HepG2 (cell line): ENCODE measurements around the gene MYO3B. TPM values are rescaled to one million over a fixed set of nuclear protein-coding genes. Genes with fewer than 3 reads are reported as not detected.

ENCODE experiments used
- ATAC-seq: fragments of 200-7000 bp; cut with Tn5 transposase; 3 replicates; pipeline ENCODE4 v1.9.1; 2020; ENCODE audit warnings: mild to moderate bottlenecking, moderate library complexity
- BruUV-seq: library from RNA; stranded (reverse); fragments of 400-500 nt; replicated peaks from 2 replicates; lab custom pipeline; 2021; lab: Mats Ljungman, UMichigan
- CTCF ChIA-PET: fragments of 300-600 bp; formaldehyde crosslinking; extraction: SDS; loops from one replicate; lab custom pipeline; 2021; ENCODE audit warnings: low total read pairs, inconsistent platforms, low intra/inter-chr PET ratio; lab: Yijun Ruan, JAX
- POLR2A ChIA-PET: fragments of 350-600 bp; sonication (Branson Sonifier 250); formaldehyde crosslinking; loops from one replicate; lab custom pipeline; 2020; ENCODE audit warnings: antibody characterized with exemption, inconsistent platforms; lab: Yijun Ruan, JAX
- DNase-seq: peaks from one replicate; pipeline ENCODE4 v3.0.0-alpha.2; 2015; ENCODE audit warnings: low spot score
- FAIRE-seq: peaks from 3 replicates; lab custom pipeline; 2011; peaks lifted over from hg19 to GRCh38; lab: Jason Lieb, UNC
- H2AFZ ChIP-seq: one replicate; pipeline ENCODE4 v1.6.1; 2011; ENCODE audit warnings: low read length, inconsistent platforms
- H3K27ac ChIP-seq: fragments of 300-600 bp; 3 replicates; pipeline ENCODE4 v1.8.0; 2011; ENCODE audit warnings: mixed run types, mild to moderate bottlenecking, mixed read lengths, low read length, inconsistent platforms; ENCODE audit not compliant: insufficient read depth; ENCODE audit errors: extremely low read length
- H3K27me3 ChIP-seq, 2 experiments: fragments of 200-600 bp in 1 of 2; 2 replicates in 1 of 2; 3 replicates in 1 of 2; pipeline versions ENCODE4 v1.6.0 to v1.8.0; 2011; ENCODE audit warnings: low read length in 2 of 2, mild to moderate bottlenecking in 2 of 2, moderate library complexity in 2 of 2, inconsistent platforms in 1 of 2; ENCODE audit not compliant: insufficient read depth in 2 of 2, control insufficient read depth in 1 of 2
- H3K36me3 ChIP-seq, 2 experiments: fragments of 200-600 bp in 1 of 2; replicated peaks in 1 of 2; 2 replicates in 1 of 2; 3 replicates in 1 of 2; pipeline versions ENCODE4 v1.5.1 to v1.8.0; 2011; ENCODE audit warnings: low read length in 2 of 2, inconsistent platforms in 1 of 2; ENCODE audit not compliant: insufficient read depth in 2 of 2, control insufficient read depth in 1 of 2
- H3K4me1 ChIP-seq: 2 replicates; pipeline ENCODE4 v1.5.1; 2012; ENCODE audit warnings: low read length, inconsistent platforms; ENCODE audit not compliant: insufficient read depth
- H3K4me2 ChIP-seq: 2 replicates; pipeline ENCODE4 v1.6.0; 2011; ENCODE audit warnings: low read depth, low read length, inconsistent platforms
- H3K4me3 ChIP-seq, 3 experiments: fragments of 200-600 bp in 1 of 3; sonication (generic), shearing (Covaris generic) in 1 of 3; replicated peaks in 1 of 3; 2 replicates each; pipeline ENCODE4 v1.5.1; 2011 to 2016; ENCODE audit warnings: low read length in 3 of 3, inconsistent platforms in 2 of 3, low read depth in 2 of 3, mild to moderate bottlenecking in 2 of 3, control low read depth in 1 of 3, mixed read lengths in 1 of 3; ENCODE audit not compliant: insufficient read depth in 1 of 3
- H3K79me2 ChIP-seq: one replicate; pipeline ENCODE4 v1.6.1; 2011; ENCODE audit warnings: low read length, inconsistent platforms; ENCODE audit not compliant: insufficient read depth
- H3K9ac ChIP-seq: 2 replicates; pipeline ENCODE4 v1.6.0; 2011; ENCODE audit warnings: mild to moderate bottlenecking, low read depth, low read length, inconsistent platforms; ENCODE audit not compliant: insufficient read depth
- H3K9me3 ChIP-seq: 2 replicates; pipeline ENCODE4 v1.5.1; 2012; ENCODE audit warnings: mild to moderate bottlenecking, low read length
- H4K20me1 ChIP-seq: 2 replicates; pipeline ENCODE4 v1.6.0; 2011; ENCODE audit warnings: inconsistent platforms, mild to moderate bottlenecking, low read length, moderate library complexity; ENCODE audit not compliant: insufficient read depth
- GATAD2A ChIP-seq: IDR thresholded peaks from 2 replicates; pipeline ENCODE4 v1.6.1; 2016
- HNF4A ChIP-seq: sonication (generic); formaldehyde crosslinking; IDR thresholded peaks from 2 replicates; pipeline ENCODE4 v1.4.0; 2020; ENCODE audit warnings: missing genetic modification reagents
- ISX ChIP-seq: sonication (generic); formaldehyde crosslinking; conservative IDR thresholded peaks from 2 replicates; pipeline ENCODE4 v1.5.0; 2020; ENCODE audit warnings: missing genetic modification reagents
- KAT7 ChIP-seq: IDR thresholded peaks from 2 replicates; pipeline ENCODE4 v1.6.1; 2018; ENCODE audit warnings: borderline replicate concordance, missing compliant biosample characterization
- MAFG ChIP-seq: sonication (generic); formaldehyde crosslinking; IDR thresholded peaks from 2 replicates; pipeline ENCODE4 v1.5.1; 2020; ENCODE audit warnings: mild to moderate bottlenecking, missing genetic modification reagents
- SRF ChIP-seq: IDR thresholded peaks from 2 replicates; pipeline ENCODE4 v1.6.1; 2011; ENCODE audit warnings: mild to moderate bottlenecking, low read depth, low read length, moderate library complexity
- ZNF232 ChIP-seq: sonication (generic); formaldehyde crosslinking; IDR thresholded peaks from 2 replicates; pipeline ENCODE4 v1.4.0; 2020; ENCODE audit warnings: missing genetic modification reagents, borderline replicate concordance
- ZNF34 ChIP-seq: sonication (generic); formaldehyde crosslinking; IDR thresholded peaks from 2 replicates; pipeline ENCODE4 v1.4.0; 2020; ENCODE audit warnings: mild to moderate bottlenecking, missing genetic modification reagents, borderline replicate concordance
- ZNF567 ChIP-seq: sonication (generic); formaldehyde crosslinking; IDR thresholded peaks from 2 replicates; pipeline ENCODE4 v1.8.1; 2023; ENCODE audit warnings: mild to moderate bottlenecking, missing genetic modification reagents, borderline replicate concordance
- ZNF615 ChIP-seq: sonication (generic); formaldehyde crosslinking; IDR thresholded peaks from 2 replicates; pipeline ENCODE4 v1.5.0; 2020; ENCODE audit warnings: mild to moderate bottlenecking, missing genetic modification reagents, borderline replicate concordance
- ZNF720 ChIP-seq: sonication (generic); formaldehyde crosslinking; IDR thresholded peaks from 2 replicates; pipeline ENCODE4 v1.4.0; 2020; ENCODE audit warnings: missing genetic modification reagents
- ZNF737 ChIP-seq: sonication (generic); formaldehyde crosslinking; IDR thresholded peaks from 2 replicates; pipeline ENCODE4 v1.5.0; 2020; ENCODE audit warnings: missing genetic modification reagents, mild to moderate bottlenecking, borderline replicate concordance
- WGBS: methylation state at CpG from one replicate; pipeline ENCODE4 v1.1.6; 2017; ENCODE audit warnings: low lambda C conversion rate; 5-methylcytosine and 5-hydroxymethylcytosine counted together
- in situ Hi-C: cut with HindIII; loops from 2 replicates; pipeline ENCODE4 v1.10.0; 2017; ENCODE audit warnings: low pct_unique_long_range_greater_than_20kb; ENCODE audit not compliant: extremely low pct_ligation_motif_present
- intact Hi-C: fragments of 100-400 bp; cut with micrococcal nuclease; formaldehyde crosslinking; loops from one replicate; pipeline ENCODE4 v1.10.0; 2022; ENCODE audit not compliant: unreplicated experiment
- polyA plus RNA-seq, 8 experiments: library from polyadenylated mRNA; depleted of rRNA in 3 of 8; stranded (reverse) in 7 of 8; unstranded in 1 of 8; fragments of >200 nt; fragmentation: Illumina TruSeq in 4 of 8; extraction: Trizol in 4 of 8; gene quantifications; 2 replicates each; pipeline versions ENCODE4 v1.2.1 to v1.2.3, GENCODE V29; 2011 to 2016; ENCODE audit warnings: low read depth in 4 of 8, missing spikeins in 1 of 8, mixed read lengths in 1 of 8; ENCODE audit not compliant: insufficient read depth in 1 of 8
- total RNA-seq, 5 experiments: library from RNA; depleted of rRNA; stranded (reverse); fragments of >200 nt; fragmentation: Illumina TruSeq; extraction: Trizol; gene quantifications; 2 replicates each; pipeline ENCODE4 v1.2.3, GENCODE V29; 2016; ENCODE audit warnings: low read depth in 1 of 5
- TF ChIP-seq, protein P1 (sequence below): sonication (generic); formaldehyde crosslinking; IDR thresholded peaks from 2 replicates; pipeline ENCODE4 v1.5.1; 2020; ENCODE audit warnings: mild to moderate bottlenecking, missing genetic modification reagents
- TF ChIP-seq, protein P2 (sequence below): sonication (generic); formaldehyde crosslinking; IDR thresholded peaks from 2 replicates; pipeline ENCODE4 v1.8.0; 2022; ENCODE audit warnings: mild to moderate bottlenecking, missing genetic modification reagents; ENCODE audit not compliant: insufficient replicate concordance
- TF ChIP-seq, protein P3 (sequence below): sonication (generic); formaldehyde crosslinking; conservative IDR thresholded peaks from 2 replicates; pipeline ENCODE4 v1.8.0; 2022; ENCODE audit warnings: missing genetic modification reagents

Gene MYO3B
- total and polyA plus RNA-seq, 2 of the 13 experiments (the other 11 are each of a cell fraction or from before 2014, with no cell fraction given): 0.01 TPM; not detected in 1

DNA sequence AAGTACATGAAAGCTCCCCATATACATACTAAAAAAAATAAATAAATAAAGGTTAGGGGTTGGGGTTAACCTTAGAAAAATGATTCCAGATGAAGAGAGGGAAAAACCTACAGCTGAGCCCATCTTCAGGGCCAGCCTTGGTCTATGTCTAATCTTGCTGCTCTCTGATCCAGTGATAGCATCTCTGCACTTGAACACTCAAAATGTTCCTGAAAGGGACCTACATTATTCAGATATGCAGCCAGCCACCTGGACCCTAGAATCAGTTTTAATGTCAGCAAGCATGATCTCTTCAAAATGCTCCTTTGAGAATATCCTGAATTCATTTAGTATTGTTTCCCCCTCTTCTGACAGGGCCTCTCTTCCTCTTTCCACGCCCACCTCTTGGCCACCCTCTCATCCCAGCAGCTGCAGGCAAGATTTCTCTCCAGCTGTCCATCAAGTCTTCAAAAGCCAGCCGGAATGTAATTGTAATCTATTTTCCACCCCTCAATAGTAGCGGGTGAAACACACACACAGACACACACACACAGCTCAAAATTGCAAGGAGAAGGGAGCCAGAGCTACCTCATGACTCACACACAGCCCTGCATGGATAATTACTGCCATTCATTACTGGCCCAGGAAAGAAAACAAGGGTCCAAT, 135.5 kb downstream of the MYO3B start:
- no peak overlapping the region for H3K27ac ChIP-seq
- H3K36me3 ChIP-seq: no peaks in the 10 kb centered on the region
- no peak overlapping the region for H3K9ac ChIP-seq
- no peak overlapping the region for H3K4me2 ChIP-seq
- intact Hi-C loops: no loop called here
- WGBS: 6% methylated on average over 3 of the region's 3 CpGs
- no TSS peak for BruUV-seq
- ChIA-PET POLR2A (no interaction called here), CTCF (no interaction called here)
- H3K9me3 ChIP-seq: no peaks in the 10 kb centered on the region
- H3K79me2 ChIP-seq: no peaks in the 10 kb centered on the region
- no peaks in the 10 kb centered on the region for H3K4me1 ChIP-seq
- H3K27me3 ChIP-seq: no peaks in the 10 kb centered on the region
- ATAC-seq (no peak), FAIRE-seq (no peak), DNase-seq (no peak)
- no peak overlapping the region for H3K4me3 ChIP-seq
- H4K20me1 ChIP-seq: no peaks in the 10 kb centered on the region
- no peak overlapping the region for H2AFZ ChIP-seq
- in situ Hi-C loops: no loop called here
- TF ChIP-seq HNF4A (CRISPR knock-in tag) (no peak), ZNF737 (CRISPR knock-in tag) (no peak), ISX (CRISPR knock-in tag) (no peak), ZNF567 (CRISPR knock-in tag) (no peak), KAT7 (no peak), ZNF615 (CRISPR knock-in tag) (no peak), ZNF720 (CRISPR knock-in tag) (no peak), GATAD2A (CRISPR knock-in tag) (no peak), SRF (no peak), MAFG (CRISPR knock-in tag) (no peak), ZNF34 (CRISPR knock-in tag) (no peak), ZNF232 (CRISPR knock-in tag) (no peak)
- TF ChIP-seq, protein P1, sequence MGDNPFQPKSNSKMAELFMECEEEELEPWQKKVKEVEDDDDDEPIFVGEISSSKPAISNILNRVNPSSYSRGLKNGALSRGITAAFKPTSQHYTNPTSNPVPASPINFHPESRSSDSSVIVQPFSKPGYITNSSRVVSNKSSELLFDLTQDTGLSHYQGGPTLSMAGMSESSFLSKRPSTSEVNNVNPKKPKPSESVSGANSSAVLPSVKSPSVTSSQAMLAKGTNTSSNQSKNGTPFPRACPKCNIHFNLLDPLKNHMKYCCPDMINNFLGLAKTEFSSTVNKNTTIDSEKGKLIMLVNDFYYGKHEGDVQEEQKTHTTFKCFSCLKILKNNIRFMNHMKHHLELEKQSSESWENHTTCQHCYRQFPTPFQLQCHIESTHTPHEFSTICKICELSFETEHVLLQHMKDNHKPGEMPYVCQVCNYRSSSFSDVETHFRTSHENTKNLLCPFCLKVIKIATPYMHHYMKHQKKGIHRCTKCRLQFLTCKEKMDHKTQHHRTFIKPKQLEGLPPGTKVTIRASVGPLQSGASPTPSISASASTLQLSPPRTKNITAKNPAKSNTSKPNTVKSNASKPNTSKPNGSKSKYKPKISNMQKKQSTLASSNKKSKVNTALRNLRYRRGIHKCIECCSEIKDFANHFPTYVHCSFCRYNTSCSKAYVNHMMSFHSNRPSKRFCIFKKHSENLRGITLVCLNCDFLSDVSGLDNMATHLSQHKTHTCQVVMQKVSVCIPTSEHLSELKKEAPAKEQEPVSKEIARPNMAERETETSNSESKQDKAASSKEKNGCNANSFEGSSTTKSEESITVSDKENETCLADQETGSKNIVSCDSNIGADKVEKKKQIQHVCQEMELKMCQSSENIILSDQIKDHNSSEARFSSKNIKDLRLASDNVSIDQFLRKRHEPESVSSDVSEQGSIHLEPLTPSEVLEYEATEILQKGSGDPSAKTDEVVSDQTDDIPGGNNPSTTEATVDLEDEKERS (CRISPR knock-in tag): no peak
- TF ChIP-seq, protein P2, sequence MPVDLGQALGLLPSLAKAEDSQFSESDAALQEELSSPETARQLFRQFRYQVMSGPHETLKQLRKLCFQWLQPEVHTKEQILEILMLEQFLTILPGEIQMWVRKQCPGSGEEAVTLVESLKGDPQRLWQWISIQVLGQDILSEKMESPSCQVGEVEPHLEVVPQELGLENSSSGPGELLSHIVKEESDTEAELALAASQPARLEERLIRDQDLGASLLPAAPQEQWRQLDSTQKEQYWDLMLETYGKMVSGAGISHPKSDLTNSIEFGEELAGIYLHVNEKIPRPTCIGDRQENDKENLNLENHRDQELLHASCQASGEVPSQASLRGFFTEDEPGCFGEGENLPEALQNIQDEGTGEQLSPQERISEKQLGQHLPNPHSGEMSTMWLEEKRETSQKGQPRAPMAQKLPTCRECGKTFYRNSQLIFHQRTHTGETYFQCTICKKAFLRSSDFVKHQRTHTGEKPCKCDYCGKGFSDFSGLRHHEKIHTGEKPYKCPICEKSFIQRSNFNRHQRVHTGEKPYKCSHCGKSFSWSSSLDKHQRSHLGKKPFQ: no peak
- TF ChIP-seq, protein P3, sequence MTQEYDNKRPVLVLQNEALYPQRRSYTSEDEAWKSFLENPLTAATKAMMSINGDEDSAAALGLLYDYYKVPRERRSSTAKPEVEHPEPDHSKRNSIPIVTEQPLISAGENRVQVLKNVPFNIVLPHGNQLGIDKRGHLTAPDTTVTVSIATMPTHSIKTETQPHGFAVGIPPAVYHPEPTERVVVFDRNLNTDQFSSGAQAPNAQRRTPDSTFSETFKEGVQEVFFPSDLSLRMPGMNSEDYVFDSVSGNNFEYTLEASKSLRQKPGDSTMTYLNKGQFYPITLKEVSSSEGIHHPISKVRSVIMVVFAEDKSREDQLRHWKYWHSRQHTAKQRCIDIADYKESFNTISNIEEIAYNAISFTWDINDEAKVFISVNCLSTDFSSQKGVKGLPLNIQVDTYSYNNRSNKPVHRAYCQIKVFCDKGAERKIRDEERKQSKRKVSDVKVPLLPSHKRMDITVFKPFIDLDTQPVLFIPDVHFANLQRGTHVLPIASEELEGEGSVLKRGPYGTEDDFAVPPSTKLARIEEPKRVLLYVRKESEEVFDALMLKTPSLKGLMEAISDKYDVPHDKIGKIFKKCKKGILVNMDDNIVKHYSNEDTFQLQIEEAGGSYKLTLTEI (CRISPR knock-in tag): no peak
